RWPE1 (cell line): Measurements from ENCODE around the gene STK26.
A peak's percentile ranks its signal among the peaks of the same experiment; 100 is the strongest.

Experiments
- CTCF ChIA-PET: fragments of 350-600 bp; sonication (Branson Sonifier 250); formaldehyde crosslinking; extraction: SDS; loops from one replicate; lab custom pipeline; 2021; lab: Yijun Ruan, JAX
- POLR2A ChIA-PET: fragments of 400-600 bp; formaldehyde crosslinking; extraction: SDS; loops from one replicate; lab custom pipeline; 2020; ENCODE audit warnings: antibody characterized with exemption; ENCODE audit not compliant: low non-redundant PET; lab: Yijun Ruan, JAX
- DNase-seq: peaks from one replicate; pipeline ENCODE4 v3.0.0; 2012; ENCODE audit warnings: low spot score
- H3K27ac ChIP-seq: fragments of 450-650 bp; 2 replicates; pipeline ENCODE4 v1.5.1; 2017
- CTCF ChIP-seq: fragments of 450-650 bp; conservative IDR thresholded peaks from 2 replicates; pipeline ENCODE4 v1.5.1; 2017; ENCODE audit warnings: low read depth, mild to moderate bottlenecking

The STK26 gene

GRCh38 chrX:132063334-132063733 is 40.2 kb downstream of the STK26 start:
- no peak for DNase-seq
- no peak overlapping the region for H3K27ac ChIP-seq
- ChIA-PET POLR2A (no interaction called here), CTCF (no interaction called here)
- no peak for TF ChIP-seq CTCF

- TF ChIP-seq CTCF, result no peak
- ChIA-PET CTCF (no interaction called here), POLR2A (no interaction called here)
- H3K27ac ChIP-seq, result no peak overlapping the region
- DNase-seq, result no peak
Observed at GRCh38 chrX:132063862-132064261, 40.8 kb downstream of the STK26 start.

- TF ChIP-seq CTCF, result no peak
- DNase-seq, result peak; percentile 0
- CTCF ChIA-PET, result no interaction called here
- H3K27ac ChIP-seq, result no peak overlapping the region
- POLR2A ChIA-PET, result no interaction called here
Observed at GRCh38 chrX:132068405-132068804, 45.3 kb downstream of the STK26 start.

- DNase-seq, result peak; percentile 6
- POLR2A ChIA-PET, result no interaction called here
- CTCF ChIA-PET, result interaction anchor here (0.6 to 0.7 kb wide), 3 partner anchors 68 to 230 kb away, joined by 3 to 4 read pairs (median 4); no protein-coding TSS in a partner anchor
- TF ChIP-seq CTCF, result no peak
- H3K27ac ChIP-seq, result no peak overlapping the region
Observed at GRCh38 chrX:132071254-132071653, 48.2 kb downstream of the STK26 start.

GRCh38 chrX:132077414-132077813 is 54.3 kb downstream of the STK26 start:
- no peak for TF ChIP-seq CTCF
- ChIA-PET POLR2A (no interaction called here), CTCF (interaction anchor here (1.2 kb wide), 1 partner anchor 236 kb away, joined by 4 read pairs; no protein-coding TSS in a partner anchor)
- no peak overlapping the region for H3K27ac ChIP-seq
- no peak for DNase-seq

- ChIA-PET POLR2A (no interaction called here), CTCF (no interaction called here)
- TF ChIP-seq CTCF, result no peak
- DNase-seq, result no peak
- H3K27ac ChIP-seq, result no peak overlapping the region
Observed at GRCh38 chrX:132077912-132078311, 54.8 kb downstream of the STK26 start.
